ENCODE data around the gene DIAPH1.

DNA sequence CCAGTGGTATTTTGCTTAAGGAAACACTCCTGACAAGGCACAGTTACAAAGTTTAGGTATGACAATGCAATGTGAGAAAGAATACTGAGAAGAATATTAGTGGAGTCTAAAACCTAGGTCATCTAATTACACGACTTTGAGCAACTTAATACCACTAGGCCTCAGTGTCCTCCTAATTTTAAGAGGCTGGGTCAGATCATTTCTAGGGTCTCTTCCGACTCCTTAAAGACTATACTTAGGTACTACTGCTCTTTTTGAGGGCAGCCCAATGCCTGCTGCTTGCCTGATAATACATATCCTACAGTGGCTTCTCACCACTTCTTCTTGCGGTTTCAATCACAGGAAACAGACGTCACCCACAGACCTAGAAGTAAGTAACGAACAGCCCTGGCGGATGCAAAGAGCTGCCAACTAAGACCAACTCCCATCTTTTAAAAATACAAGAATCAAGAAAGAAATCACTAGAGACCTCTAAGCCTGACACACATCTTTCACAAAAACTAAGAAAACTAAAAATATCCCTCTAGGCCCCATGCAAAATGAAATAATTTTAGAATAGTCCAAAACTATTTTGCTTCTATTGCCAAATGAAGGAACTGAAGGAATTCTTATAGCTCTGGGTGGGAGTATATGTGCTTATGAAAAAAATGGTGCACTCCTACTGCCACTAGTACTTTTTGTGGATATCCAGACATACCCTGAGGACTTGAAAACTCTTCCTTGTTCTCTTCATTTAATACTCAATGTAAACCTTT, 13.1 kb downstream of the DIAPH1 start:
- TF ChIP-seq, protein P1, sequence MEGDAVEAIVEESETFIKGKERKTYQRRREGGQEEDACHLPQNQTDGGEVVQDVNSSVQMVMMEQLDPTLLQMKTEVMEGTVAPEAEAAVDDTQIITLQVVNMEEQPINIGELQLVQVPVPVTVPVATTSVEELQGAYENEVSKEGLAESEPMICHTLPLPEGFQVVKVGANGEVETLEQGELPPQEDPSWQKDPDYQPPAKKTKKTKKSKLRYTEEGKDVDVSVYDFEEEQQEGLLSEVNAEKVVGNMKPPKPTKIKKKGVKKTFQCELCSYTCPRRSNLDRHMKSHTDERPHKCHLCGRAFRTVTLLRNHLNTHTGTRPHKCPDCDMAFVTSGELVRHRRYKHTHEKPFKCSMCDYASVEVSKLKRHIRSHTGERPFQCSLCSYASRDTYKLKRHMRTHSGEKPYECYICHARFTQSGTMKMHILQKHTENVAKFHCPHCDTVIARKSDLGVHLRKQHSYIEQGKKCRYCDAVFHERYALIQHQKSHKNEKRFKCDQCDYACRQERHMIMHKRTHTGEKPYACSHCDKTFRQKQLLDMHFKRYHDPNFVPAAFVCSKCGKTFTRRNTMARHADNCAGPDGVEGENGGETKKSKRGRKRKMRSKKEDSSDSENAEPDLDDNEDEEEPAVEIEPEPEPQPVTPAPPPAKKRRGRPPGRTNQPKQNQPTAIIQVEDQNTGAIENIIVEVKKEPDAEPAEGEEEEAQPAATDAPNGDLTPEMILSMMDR (IDR thresholded peaks at IDR 0.05; ENCODE audit: low read length), result no peak
- TF ChIP-seq EZH2 (optimal IDR thresholded peaks at IDR 0.05; ENCODE audit: low read depth, low read length) (no peak), EZH2phosphoT487 (IDR thresholded peaks at IDR 0.05; ENCODE audit: low read length) (no peak)
